Duodenal mucosa (tissue), 2 donors: ENCODE results near the gene CNNM1.

Experiments
- H3K27ac ChIP-seq: one replicate; pipeline ENCODE4 v1.7.0; 2013; ENCODE audit warnings: low read depth, low read length
- H3K27me3 ChIP-seq, 2 donors: one replicate each; pipeline ENCODE4 v1.7.0; 2013; ENCODE audit warnings: low read length in 2 of 2, control low read depth in 1 of 2; ENCODE audit not compliant: insufficient read depth in 2 of 2, control insufficient read depth in 1 of 2
- H3K36me3 ChIP-seq, 2 donors: one replicate each; pipeline ENCODE4 v1.7.0; 2013; ENCODE audit warnings: low read length in 2 of 2, control low read depth in 1 of 2; ENCODE audit not compliant: insufficient read depth in 2 of 2, control insufficient read depth in 1 of 2
- H3K4me1 ChIP-seq, 2 donors: one replicate each; pipeline ENCODE4 v1.7.0; 2013; ENCODE audit warnings: low read length in 2 of 2, control low read depth in 1 of 2; ENCODE audit not compliant: insufficient read depth in 2 of 2, control insufficient read depth in 1 of 2
- H3K4me3 ChIP-seq, 2 donors: one replicate each; pipeline ENCODE4 v1.7.0; 2013; ENCODE audit warnings: low read length in 2 of 2, low read depth in 1 of 2
- H3K9ac ChIP-seq, 2 donors: one replicate each; pipeline ENCODE4 v1.7.0; 2013; ENCODE audit warnings: low read length in 2 of 2, low read depth in 1 of 2
- H3K9me3 ChIP-seq, 2 donors: one replicate each; pipeline ENCODE4 v1.7.0; 2013; ENCODE audit warnings: low read length in 2 of 2, control low read depth in 1 of 2; ENCODE audit not compliant: control insufficient read depth in 1 of 2

The CNNM1 gene

GRCh38 chr10:99424656-99425055 lies 95.5 kb downstream of the CNNM1 start:
- peaks cover 11 to 24% of the 10 kb centered on the region in 2 donors for H3K4me1 ChIP-seq
- peaks cover 17 to 42% of the 10 kb centered on the region in 2 donors for H3K36me3 ChIP-seq
- H3K9ac ChIP-seq: no peak overlapping the region
- H3K9me3 ChIP-seq: no peaks in the 10 kb centered on the region
- H3K27ac ChIP-seq: no peak overlapping the region
- H3K27me3 ChIP-seq: no peaks in the 10 kb centered on the region
- no peak overlapping the region for H3K4me3 ChIP-seq

- Histone ChIP-seq H3K4me3 (no peak overlapping the region), H3K27ac (no peak overlapping the region), H3K4me1 (peaks cover 17 to 25% of the 10 kb centered on the region in 2 donors), H3K36me3 (peaks cover 12 to 39% of the 10 kb centered on the region in 2 donors), H3K9ac (no peak overlapping the region), H3K9me3 (no peaks in the 10 kb centered on the region), H3K27me3 (no peaks in the 10 kb centered on the region)
Measured at GRCh38 chr10:99425204-99425603, 96.0 kb downstream of the CNNM1 start.

- Histone ChIP-seq H3K4me3 (no peak overlapping the region), H3K9ac (no peak overlapping the region), H3K27me3 (no peaks in the 10 kb centered on the region), H3K27ac (no peak overlapping the region), H3K4me1 (peaks cover 11 to 25% of the 10 kb centered on the region in 2 donors), H3K9me3 (no peaks in the 10 kb centered on the region), H3K36me3 (peaks cover 11 to 27% of the 10 kb centered on the region in 2 donors)
Measured at GRCh38 chr10:99426689-99427088, 97.5 kb downstream of the CNNM1 start.

GRCh38 chr10:99427566-99428190 lies 98.5 kb downstream of the CNNM1 start:
- H3K9ac ChIP-seq: no peak overlapping the region
- peak overlapping the region; percentile 46 for H3K27ac ChIP-seq
- H3K4me1 ChIP-seq: peaks cover 19 to 23% of the 10 kb centered on the region in 2 donors
- H3K36me3 ChIP-seq: peaks cover 11 to 25% of the 10 kb centered on the region in 2 donors
- H3K4me3 ChIP-seq: no peak overlapping the region
- no peaks in the 10 kb centered on the region for H3K9me3 ChIP-seq
- no peaks in the 10 kb centered on the region for H3K27me3 ChIP-seq

- H3K36me3 ChIP-seq: peaks cover 10 to 14% of the 10 kb centered on the region in 2 donors
- peak overlapping the region; percentile 88 for H3K27ac ChIP-seq
- H3K9ac ChIP-seq: peak overlapping the region; percentile 82 to 96
- H3K4me3 ChIP-seq: peak overlapping the region; percentile 94
- peaks cover 23 to 24% of the 10 kb centered on the region in 2 donors for H3K4me1 ChIP-seq
- no peaks in the 10 kb centered on the region for H3K9me3 ChIP-seq
- no peaks in the 10 kb centered on the region for H3K27me3 ChIP-seq
Measured at GRCh38 chr10:99429517-99430095, 100.5 kb downstream of the CNNM1 start.

GRCh38 chr10:99430116-99430450 lies 100.9 kb downstream of the CNNM1 start:
- peaks cover 5 to 9% of the 10 kb centered on the region in 2 donors for H3K36me3 ChIP-seq

GRCh38 chr10:99430451-99431189 lies 101.5 kb downstream of the CNNM1 start, which contains the start of gene GOT1:
GOT1 (minus strand) TSS chr10:99430624; CDS start chr10:99430565, 59 bp downstream.
- Histone ChIP-seq H3K9ac (peak within 1 kb of the TSS; percentile 92 to 96), H3K27me3 (no peaks in the 10 kb centered on the region), H3K4me1 (peaks cover 24% of the 10 kb centered on the region in 2 donors), H3K4me3 (peak within 1 kb of the TSS; percentile 94), H3K27ac (peak within 1 kb of the TSS; percentile 94), H3K36me3 (peaks cover under 1 to 4% of the 10 kb centered on the region in 2 donors), H3K9me3 (no peaks in the 10 kb centered on the region)

More at GRCh38 chr10:99430116-99430450, 100.9 kb downstream of the CNNM1 start:
- Histone ChIP-seq H3K27me3 (no peaks in the 10 kb centered on the region), H3K9ac (peak overlapping the region; percentile 82 to 96), H3K27ac (peak overlapping the region; percentile 88), H3K9me3 (no peaks in the 10 kb centered on the region), H3K4me3 (peak overlapping the region; percentile 94), H3K4me1 (peaks cover 23 to 24% of the 10 kb centered on the region in 2 donors)

- Histone ChIP-seq H3K27ac (peak overlapping the region; percentile 94), H3K4me1 (peaks cover 23 to 24% of the 10 kb centered on the region in 2 donors), H3K9me3 (no peaks in the 10 kb centered on the region), H3K27me3 (no peaks in the 10 kb centered on the region), H3K36me3 (peaks cover 0 to 3% of the 10 kb centered on the region in 2 donors), H3K4me3 (peak overlapping the region; percentile 89 to 94), H3K9ac (peak overlapping the region; percentile 71 to 92)
Measured at GRCh38 chr10:99431190-99431760, 102.1 kb downstream of the CNNM1 start.

- H3K27me3 ChIP-seq: no peaks in the 10 kb centered on the region
- no peak overlapping the region for H3K9ac ChIP-seq
- peak overlapping the region; percentile 89 to 94 for H3K4me3 ChIP-seq
- H3K27ac ChIP-seq: no peak overlapping the region
- H3K9me3 ChIP-seq: no peaks in the 10 kb centered on the region
- H3K36me3 ChIP-seq: peaks cover 0 to 3% of the 10 kb centered on the region in 2 donors
- H3K4me1 ChIP-seq: peaks cover 16 to 24% of the 10 kb centered on the region in 2 donors
Measured at GRCh38 chr10:99432047-99432446, 102.9 kb downstream of the CNNM1 start.

GRCh38 chr10:99432881-99433280 lies 103.7 kb downstream of the CNNM1 start:
- Histone ChIP-seq H3K9ac (no peak overlapping the region), H3K4me1 (peaks cover 16 to 24% of the 10 kb centered on the region in 2 donors), H3K27me3 (no peaks in the 10 kb centered on the region), H3K4me3 (no peak overlapping the region), H3K27ac (no peak overlapping the region), H3K36me3 (peaks cover 0 to 3% of the 10 kb centered on the region in 2 donors), H3K9me3 (no peaks in the 10 kb centered on the region)
